Frontal cortex (tissue), 1 donor: ENCODE results near the gene MMP7. TPM values are rescaled to one million over a fixed set of nuclear protein-coding genes. Genes with fewer than 3 reads are reported as not detected.

Experiments
- total RNA-seq: library from RNA; depleted of rRNA; stranded (reverse); fragments of >200 nt; gene quantifications from one replicate; pipeline ENCODE4 v1.2.3, GENCODE V29; 2014

The MMP7 gene
- total RNA-seq, 1 donor from 2014 or later, result not detected

Other genes with a start within 250 kb of the MMP7 start
- gene BIRC3, start 213.3 kb downstream of the MMP7 start, total RNA-seq, result 1.6 TPM
- 144 TPM for gene BIRC2, start 183.5 kb downstream of the MMP7 start, total RNA-seq
- gene TMEM123, start 78.0 kb downstream of the MMP7 start, total RNA-seq, result 109 TPM
- not detected for gene MMP20, start 94.6 kb upstream of the MMP7 start, total RNA-seq
- not detected for gene MMP27, start 175.0 kb upstream of the MMP7 start, total RNA-seq
- gene MMP8, start 194.2 kb upstream of the MMP7 start, total RNA-seq, result not detected
- gene MMP10, start 249.9 kb upstream of the MMP7 start, total RNA-seq, result not detected